ENCODE results near the gene RTF1. TPM values are rescaled to one million over a fixed set of nuclear protein-coding genes. Genes with fewer than 3 reads are reported as not detected.
"Not testable (repeated sequence)": the region's sequence is repeated elsewhere in the genome, so short reads cannot be mapped to it uniquely, and the experiment has no call there.

RTF1 gene
- total RNA-seq, 1 donor from 2014 or later = 27.9 TPM

DNA sequence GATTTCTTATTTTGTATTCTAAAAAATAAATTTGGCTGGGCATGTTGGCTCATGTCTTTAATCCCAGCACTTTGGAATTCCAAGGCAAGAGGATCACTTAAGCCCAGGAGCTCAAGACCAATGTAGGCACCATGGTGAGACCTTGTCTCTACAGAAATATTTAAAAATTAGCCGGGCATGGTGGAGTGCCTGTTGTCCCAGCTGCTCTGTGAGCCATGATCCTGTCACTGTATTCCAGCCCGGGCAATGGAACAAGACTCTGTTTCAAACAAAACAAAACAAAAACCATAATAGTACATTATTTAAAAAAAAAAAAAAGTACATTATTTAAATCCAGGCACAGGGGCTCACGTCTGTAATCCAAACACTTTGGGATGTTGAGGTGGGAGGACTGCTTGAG, 5.5 kb upstream of the RTF1 start:
- TF ChIP-seq, protein P1, sequence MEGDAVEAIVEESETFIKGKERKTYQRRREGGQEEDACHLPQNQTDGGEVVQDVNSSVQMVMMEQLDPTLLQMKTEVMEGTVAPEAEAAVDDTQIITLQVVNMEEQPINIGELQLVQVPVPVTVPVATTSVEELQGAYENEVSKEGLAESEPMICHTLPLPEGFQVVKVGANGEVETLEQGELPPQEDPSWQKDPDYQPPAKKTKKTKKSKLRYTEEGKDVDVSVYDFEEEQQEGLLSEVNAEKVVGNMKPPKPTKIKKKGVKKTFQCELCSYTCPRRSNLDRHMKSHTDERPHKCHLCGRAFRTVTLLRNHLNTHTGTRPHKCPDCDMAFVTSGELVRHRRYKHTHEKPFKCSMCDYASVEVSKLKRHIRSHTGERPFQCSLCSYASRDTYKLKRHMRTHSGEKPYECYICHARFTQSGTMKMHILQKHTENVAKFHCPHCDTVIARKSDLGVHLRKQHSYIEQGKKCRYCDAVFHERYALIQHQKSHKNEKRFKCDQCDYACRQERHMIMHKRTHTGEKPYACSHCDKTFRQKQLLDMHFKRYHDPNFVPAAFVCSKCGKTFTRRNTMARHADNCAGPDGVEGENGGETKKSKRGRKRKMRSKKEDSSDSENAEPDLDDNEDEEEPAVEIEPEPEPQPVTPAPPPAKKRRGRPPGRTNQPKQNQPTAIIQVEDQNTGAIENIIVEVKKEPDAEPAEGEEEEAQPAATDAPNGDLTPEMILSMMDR (IDR thresholded peaks at IDR 0.05; ENCODE audit: insufficient read depth, low read length, poor library complexity, severe bottlenecking) = no peak
- no peaks in the 10 kb centered on the region for H3K36me3 ChIP-seq (ENCODE audit: control insufficient read depth, insufficient read depth, low read length)
- no peak for DNase-seq (ENCODE audit: low read depth)
- no peak overlapping the region for H3K4me3 ChIP-seq (ENCODE audit: low read depth, low read length)
- no peaks in the 10 kb centered on the region for H3K27me3 ChIP-seq (ENCODE audit: control insufficient read depth, insufficient read depth, low read length)

DNA sequence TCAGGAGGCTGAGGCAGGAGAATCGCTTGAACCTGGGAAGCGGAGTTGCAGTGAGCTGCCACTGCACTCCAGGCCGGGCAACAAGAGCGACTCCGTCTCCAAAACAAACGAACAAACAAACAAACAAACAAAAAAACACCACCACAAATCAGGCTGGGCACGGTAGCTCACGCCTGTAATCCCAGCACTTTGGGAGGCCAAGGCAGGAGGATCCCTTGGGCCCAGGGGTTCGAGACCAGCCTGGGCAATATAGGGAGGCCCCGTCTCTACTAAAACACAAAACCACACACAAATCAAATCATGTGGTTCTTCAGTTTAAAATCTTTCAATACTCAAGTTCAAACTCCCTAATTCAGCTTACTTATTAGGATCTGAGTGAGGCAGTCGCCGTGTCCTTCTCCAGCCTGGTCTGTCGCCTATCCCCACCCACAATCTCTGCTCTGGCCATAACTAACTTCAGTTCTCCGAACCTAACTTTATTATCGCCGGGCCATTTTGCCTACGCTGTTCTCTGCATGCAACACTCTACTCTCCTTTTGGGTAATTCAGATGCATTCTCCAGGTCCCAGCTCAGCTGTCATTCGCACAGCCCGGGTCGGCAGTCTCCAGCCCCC, 660 bp upstream of the RTF1 start:
- DNase-seq (ENCODE audit: low read depth) = no peak
- TF ChIP-seq, protein P1 (IDR thresholded peaks at IDR 0.05; ENCODE audit: insufficient read depth, low read length, poor library complexity, severe bottlenecking) = no peak
- peak overlapping the region; percentile 97 for H3K4me3 ChIP-seq (ENCODE audit: low read depth, low read length)
- H3K27me3 ChIP-seq (ENCODE audit: control insufficient read depth, insufficient read depth, low read length) = no peaks in the 10 kb centered on the region
- H3K36me3 ChIP-seq (ENCODE audit: control insufficient read depth, insufficient read depth, low read length) = no peaks in the 10 kb centered on the region

DNA sequence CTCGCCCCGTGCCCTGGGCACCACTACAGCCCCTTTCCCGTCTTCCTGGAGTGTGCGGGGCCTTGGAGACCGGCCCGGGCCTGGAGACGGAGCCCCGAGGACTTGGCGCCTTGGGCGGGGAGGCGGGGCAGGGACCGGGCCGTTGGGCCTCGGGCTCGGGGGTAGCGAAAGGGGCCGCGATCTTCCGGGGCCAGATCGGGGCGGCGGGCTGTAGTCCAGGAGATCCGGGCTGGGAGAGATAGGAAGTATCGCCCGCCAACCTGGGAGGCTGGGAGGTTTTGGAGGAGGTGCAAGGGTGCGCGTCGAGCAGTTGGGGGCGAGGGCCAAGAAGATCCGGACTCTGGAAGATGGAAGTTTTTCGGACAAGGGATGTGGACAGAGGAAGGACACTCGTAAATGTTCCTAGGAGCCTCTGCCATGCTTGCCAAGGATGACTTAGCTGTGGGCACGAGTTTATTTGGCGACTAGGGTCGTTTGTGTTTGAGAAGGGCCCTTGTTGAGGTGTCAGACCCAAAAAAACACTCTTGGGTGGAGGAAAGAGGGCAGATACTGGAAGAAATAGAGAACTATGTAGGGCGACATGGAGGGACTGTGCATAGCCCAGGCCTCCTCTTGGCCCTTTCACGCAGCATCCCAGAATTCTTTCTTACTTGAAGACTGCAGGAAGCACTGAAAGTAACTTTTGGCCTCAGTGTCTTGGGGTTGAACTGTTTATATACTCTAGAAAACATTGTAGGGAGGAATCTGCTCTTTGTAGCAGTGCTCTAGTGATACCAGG, 712 bp downstream of the RTF1 start:
- TF ChIP-seq, protein P1 (IDR thresholded peaks at IDR 0.05; ENCODE audit: insufficient read depth, low read length, poor library complexity, severe bottlenecking) = no peak
- no peak for DNase-seq (ENCODE audit: low read depth)

DNA sequence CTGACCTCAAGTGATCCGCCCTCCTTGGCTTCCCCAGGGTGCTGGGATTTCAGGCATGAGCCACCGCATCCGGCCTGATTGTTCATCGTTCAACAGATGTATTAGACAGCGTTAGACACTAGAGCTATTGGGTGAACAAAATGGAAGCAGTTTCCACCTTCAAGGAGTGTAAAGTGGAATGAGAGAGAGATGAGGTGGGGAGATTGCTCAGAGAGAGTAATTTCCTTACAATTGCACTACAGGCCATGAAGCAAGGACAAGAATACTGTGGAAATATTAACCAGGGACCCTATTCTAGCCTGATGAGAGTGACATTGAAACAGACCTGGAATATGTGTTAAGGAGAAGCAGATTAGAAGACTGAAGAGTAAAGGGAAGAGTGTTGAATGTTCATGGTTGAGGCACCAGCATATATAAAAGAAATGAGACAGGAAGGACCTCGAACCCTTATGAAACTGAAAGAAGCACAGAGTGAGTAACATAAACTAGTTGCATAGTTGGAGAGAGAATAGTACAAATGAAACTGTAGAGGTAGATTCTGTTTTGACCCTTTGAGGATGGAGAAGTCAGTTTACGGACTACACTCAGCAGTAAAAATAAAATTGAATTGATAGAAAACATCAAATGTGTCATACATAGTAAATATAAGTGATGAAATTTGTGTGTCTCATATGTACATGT, 7.2 kb downstream of the RTF1 start:
- Histone ChIP-seq H3K4me3 (ENCODE audit: low read depth, low read length) (no peak overlapping the region), H3K27me3 (ENCODE audit: control insufficient read depth, insufficient read depth, low read length) (no peaks in the 10 kb centered on the region), H3K36me3 (ENCODE audit: control insufficient read depth, insufficient read depth, low read length) (no peaks in the 10 kb centered on the region)
- no peak for DNase-seq (ENCODE audit: low read depth)
- TF ChIP-seq, protein P1 (IDR thresholded peaks at IDR 0.05; ENCODE audit: insufficient read depth, low read length, poor library complexity, severe bottlenecking) = no peak

More for the DNA sequence above, 712 bp downstream of the RTF1 start:
- Histone ChIP-seq H3K4me3 (ENCODE audit: low read depth, low read length) (peak overlapping the region; percentile 97), H3K27me3 (ENCODE audit: control insufficient read depth, insufficient read depth, low read length) (no peaks in the 10 kb centered on the region), H3K36me3 (ENCODE audit: control insufficient read depth, insufficient read depth, low read length) (no peaks in the 10 kb centered on the region)

DNA sequence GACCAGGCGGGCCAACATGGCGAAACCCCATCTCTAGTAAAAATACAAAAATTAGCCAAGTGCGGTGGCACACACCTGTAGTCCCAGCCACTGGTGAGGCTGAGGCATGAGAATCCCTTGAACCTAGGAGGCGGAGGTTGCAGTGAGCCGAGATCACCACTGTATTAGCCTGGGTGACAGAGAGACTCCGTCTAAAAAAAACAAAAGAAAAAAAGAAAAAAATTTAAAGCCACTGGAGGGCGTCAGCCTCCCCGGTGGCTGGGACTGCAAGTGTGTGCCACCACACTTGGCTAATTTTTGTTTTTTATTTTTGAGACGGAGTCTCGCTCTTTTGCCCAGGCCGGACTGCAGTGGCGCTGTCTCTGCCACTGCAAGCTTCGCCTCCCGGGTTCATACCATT, 7.9 kb downstream of the RTF1 start:
- TF ChIP-seq, protein P1 (IDR thresholded peaks at IDR 0.05; ENCODE audit: insufficient read depth, low read length, poor library complexity, severe bottlenecking) = no peak
- Histone ChIP-seq H3K27me3 (ENCODE audit: control insufficient read depth, insufficient read depth, low read length) (no peaks in the 10 kb centered on the region), H3K4me3 (ENCODE audit: low read depth, low read length) (no peak overlapping the region), H3K36me3 (ENCODE audit: control insufficient read depth, insufficient read depth, low read length) (no peaks in the 10 kb centered on the region)
- DNase-seq (ENCODE audit: low read depth) = no peak

DNA sequence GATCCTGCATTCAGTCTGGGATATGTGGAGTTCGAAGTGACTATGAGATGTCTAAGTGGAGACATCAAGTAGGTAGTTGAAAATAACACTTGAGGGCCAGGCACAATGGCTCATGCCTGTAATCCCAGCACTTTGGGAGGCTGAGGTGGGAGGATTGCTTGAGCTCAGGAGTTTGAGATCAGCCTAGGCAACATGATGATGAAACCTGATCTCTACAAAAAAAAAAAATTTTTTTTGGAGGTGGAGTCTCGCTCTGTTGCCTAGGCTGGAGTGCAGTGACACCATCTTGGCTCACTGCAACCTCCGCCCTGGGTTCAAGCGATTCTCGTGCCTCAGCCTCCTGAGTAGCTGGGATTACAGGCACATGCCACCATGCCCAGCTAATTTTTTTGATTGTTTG, 9.0 kb downstream of the RTF1 start:
- H3K27me3 ChIP-seq (ENCODE audit: control insufficient read depth, insufficient read depth, low read length); H3K36me3 ChIP-seq (ENCODE audit: control insufficient read depth, insufficient read depth, low read length); DNase-seq (ENCODE audit: low read depth); H3K4me3 ChIP-seq (ENCODE audit: low read depth, low read length): not testable (repeated sequence)
